Measurements from ENCODE around the gene UGT2A2.
"Not testable (repeated sequence)": the region's sequence is repeated elsewhere in the genome, so short reads cannot be mapped to it uniquely, and the experiment has no call there.

Gene UGT2A2

GRCh38 chr4:69639542-69639941, at the start of gene UGT2A2:
Gene UGT2A2 (minus strand): TSS chr4:69639642. CDS start chr4:69639640, 2 bp downstream.
- Histone ChIP-seq H3K9me3 (ENCODE audit: control insufficient read depth, insufficient read depth, low read length) (no peaks in the 10 kb centered on the region), H3K36me3 (ENCODE audit: control insufficient read depth, insufficient read depth, low read length) (no peaks in the 10 kb centered on the region), H3K27ac (ENCODE audit: low read depth, low read length) (no peak within 1 kb of the TSS), H3K9ac (ENCODE audit: low read depth, low read length) (no peak within 1 kb of the TSS), H3K27me3 (ENCODE audit: control insufficient read depth, insufficient read depth, low read length) (no peaks in the 10 kb centered on the region), H3K4me3 (ENCODE audit: low read depth, low read length) (no peak within 1 kb of the TSS), H3K4me1 (ENCODE audit: control insufficient read depth, insufficient read depth, low read length) (peaks cover 3% of the 10 kb centered on the region; the same call in 1 of the 2 replicates)

GRCh38 chr4:69684804-69685203, 45.4 kb upstream of the UGT2A2 start:
- Histone ChIP-seq H3K4me1 (ENCODE audit: control insufficient read depth, insufficient read depth, low read length) (no peaks in the 10 kb centered on the region), H3K27me3 (ENCODE audit: control insufficient read depth, insufficient read depth, low read length) (no peaks in the 10 kb centered on the region), H3K36me3 (ENCODE audit: control insufficient read depth, insufficient read depth, low read length) (no peaks in the 10 kb centered on the region), H3K27ac (ENCODE audit: low read depth, low read length) (no peak overlapping the region), H3K9ac (ENCODE audit: low read depth, low read length) (no peak overlapping the region), H3K4me3 (ENCODE audit: low read depth, low read length) (no peak overlapping the region), H3K9me3 (ENCODE audit: control insufficient read depth, insufficient read depth, low read length) (no peaks in the 10 kb centered on the region)

- no peaks in the 10 kb centered on the region for H3K27me3 ChIP-seq (ENCODE audit: control insufficient read depth, insufficient read depth, low read length)
- H3K9me3 ChIP-seq (ENCODE audit: control insufficient read depth, insufficient read depth, low read length) = no peaks in the 10 kb centered on the region; the same call in 1 of the 2 replicates
- no peak overlapping the region for H3K27ac ChIP-seq (ENCODE audit: low read depth, low read length)
- H3K4me1 ChIP-seq (ENCODE audit: control insufficient read depth, insufficient read depth, low read length) = no peaks in the 10 kb centered on the region
- H3K36me3 ChIP-seq (ENCODE audit: control insufficient read depth, insufficient read depth, low read length) = no peaks in the 10 kb centered on the region
- H3K4me3 ChIP-seq (ENCODE audit: low read depth, low read length) = no peak overlapping the region
- H3K9ac ChIP-seq (ENCODE audit: low read depth, low read length) = no peak overlapping the region
Observed at GRCh38 chr4:69668680-69669079, 29.2 kb upstream of the UGT2A2 start.

- H3K4me1 ChIP-seq (ENCODE audit: control insufficient read depth, insufficient read depth, low read length); H3K9ac ChIP-seq (ENCODE audit: low read depth, low read length); H3K36me3 ChIP-seq (ENCODE audit: control insufficient read depth, insufficient read depth, low read length); H3K27ac ChIP-seq (ENCODE audit: low read depth, low read length); H3K9me3 ChIP-seq (ENCODE audit: control insufficient read depth, insufficient read depth, low read length); H3K27me3 ChIP-seq (ENCODE audit: control insufficient read depth, insufficient read depth, low read length): not testable (repeated sequence)
- H3K4me3 ChIP-seq (ENCODE audit: low read depth, low read length) = peak overlapping the region; percentile 32; the same call in 1 of the 2 replicates
Observed at GRCh38 chr4:69664009-69664408, 24.6 kb upstream of the UGT2A2 start.

- not testable (repeated sequence) for H3K27me3 ChIP-seq (ENCODE audit: control insufficient read depth, insufficient read depth, low read length); H3K4me1 ChIP-seq (ENCODE audit: control insufficient read depth, insufficient read depth, low read length); H3K27ac ChIP-seq (ENCODE audit: low read depth, low read length); H3K9me3 ChIP-seq (ENCODE audit: control insufficient read depth, insufficient read depth, low read length); H3K4me3 ChIP-seq (ENCODE audit: low read depth, low read length); H3K9ac ChIP-seq (ENCODE audit: low read depth, low read length); H3K36me3 ChIP-seq (ENCODE audit: control insufficient read depth, insufficient read depth, low read length)
Observed at GRCh38 chr4:69661130-69661803, 21.8 kb upstream of the UGT2A2 start.

- Histone ChIP-seq H3K27ac (ENCODE audit: low read depth, low read length) (no peak overlapping the region), H3K4me3 (ENCODE audit: low read depth, low read length) (no peak overlapping the region), H3K27me3 (ENCODE audit: control insufficient read depth, insufficient read depth, low read length) (no peaks in the 10 kb centered on the region), H3K9ac (ENCODE audit: low read depth, low read length) (no peak overlapping the region), H3K9me3 (ENCODE audit: control insufficient read depth, insufficient read depth, low read length) (no peaks in the 10 kb centered on the region), H3K4me1 (ENCODE audit: control insufficient read depth, insufficient read depth, low read length) (peaks cover 3% of the 10 kb centered on the region; the same call in 1 of the 2 replicates), H3K36me3 (ENCODE audit: control insufficient read depth, insufficient read depth, low read length) (no peaks in the 10 kb centered on the region)
Observed at GRCh38 chr4:69658133-69658532, 18.7 kb upstream of the UGT2A2 start.

GRCh38 chr4:69656653-69657158, 17.3 kb upstream of the UGT2A2 start:
- Histone ChIP-seq H3K9ac (ENCODE audit: low read depth, low read length) (no peak overlapping the region), H3K9me3 (ENCODE audit: control insufficient read depth, insufficient read depth, low read length) (no peaks in the 10 kb centered on the region), H3K27ac (ENCODE audit: low read depth, low read length) (no peak overlapping the region)

GRCh38 chr4:69653147-69653546, 13.7 kb upstream of the UGT2A2 start, which contains the start of gene UGT2A1:
Gene UGT2A1 (minus strand): TSS chr4:69653247. CDS start chr4:69647644, 5,603 bp downstream.
- Histone ChIP-seq H3K9ac (ENCODE audit: low read depth, low read length) (no peak within 1 kb of the TSS), H3K9me3 (ENCODE audit: control insufficient read depth, insufficient read depth, low read length) (no peaks in the 10 kb centered on the region), H3K27me3 (ENCODE audit: control insufficient read depth, insufficient read depth, low read length) (no peaks in the 10 kb centered on the region), H3K4me3 (ENCODE audit: low read depth, low read length) (no peak within 1 kb of the TSS), H3K27ac (ENCODE audit: low read depth, low read length) (no peak within 1 kb of the TSS), H3K36me3 (ENCODE audit: control insufficient read depth, insufficient read depth, low read length) (no peaks in the 10 kb centered on the region), H3K4me1 (ENCODE audit: control insufficient read depth, insufficient read depth, low read length) (peaks cover 3% of the 10 kb centered on the region; the same call in 1 of the 2 replicates)

More at GRCh38 chr4:69656653-69657158, 17.3 kb upstream of the UGT2A2 start:
- H3K36me3 ChIP-seq (ENCODE audit: control insufficient read depth, insufficient read depth, low read length) = no peaks in the 10 kb centered on the region
- no peaks in the 10 kb centered on the region for H3K27me3 ChIP-seq (ENCODE audit: control insufficient read depth, insufficient read depth, low read length)
- no peak overlapping the region for H3K4me3 ChIP-seq (ENCODE audit: low read depth, low read length)
- H3K4me1 ChIP-seq (ENCODE audit: control insufficient read depth, insufficient read depth, low read length) = peaks cover 3% of the 10 kb centered on the region; the same call in 1 of the 2 replicates

- no peaks in the 10 kb centered on the region for H3K36me3 ChIP-seq (ENCODE audit: control insufficient read depth, insufficient read depth, low read length)
- H3K9me3 ChIP-seq (ENCODE audit: control insufficient read depth, insufficient read depth, low read length) = no peaks in the 10 kb centered on the region
- H3K9ac ChIP-seq (ENCODE audit: low read depth, low read length) = no peak overlapping the region
- no peaks in the 10 kb centered on the region for H3K27me3 ChIP-seq (ENCODE audit: control insufficient read depth, insufficient read depth, low read length)
- H3K27ac ChIP-seq (ENCODE audit: low read depth, low read length) = no peak overlapping the region
- H3K4me3 ChIP-seq (ENCODE audit: low read depth, low read length) = no peak overlapping the region
- no peaks in the 10 kb centered on the region for H3K4me1 ChIP-seq (ENCODE audit: control insufficient read depth, insufficient read depth, low read length)
Observed at GRCh38 chr4:69650872-69651271, 11.4 kb upstream of the UGT2A2 start.

- Histone ChIP-seq H3K4me1 (ENCODE audit: control insufficient read depth, insufficient read depth, low read length) (no peaks in the 10 kb centered on the region), H3K9ac (ENCODE audit: low read depth, low read length) (no peak overlapping the region), H3K27ac (ENCODE audit: low read depth, low read length) (no peak overlapping the region), H3K9me3 (ENCODE audit: control insufficient read depth, insufficient read depth, low read length) (no peaks in the 10 kb centered on the region), H3K36me3 (ENCODE audit: control insufficient read depth, insufficient read depth, low read length) (no peaks in the 10 kb centered on the region), H3K27me3 (ENCODE audit: control insufficient read depth, insufficient read depth, low read length) (no peaks in the 10 kb centered on the region), H3K4me3 (ENCODE audit: low read depth, low read length) (no peak overlapping the region)
Observed at GRCh38 chr4:69649629-69650028, 10.2 kb upstream of the UGT2A2 start.

- Histone ChIP-seq H3K36me3 (ENCODE audit: control insufficient read depth, insufficient read depth, low read length) (no peaks in the 10 kb centered on the region), H3K9ac (ENCODE audit: low read depth, low read length) (no peak overlapping the region), H3K27me3 (ENCODE audit: control insufficient read depth, insufficient read depth, low read length) (no peaks in the 10 kb centered on the region), H3K4me3 (ENCODE audit: low read depth, low read length) (no peak overlapping the region), H3K27ac (ENCODE audit: low read depth, low read length) (no peak overlapping the region), H3K9me3 (ENCODE audit: control insufficient read depth, insufficient read depth, low read length) (no peaks in the 10 kb centered on the region), H3K4me1 (ENCODE audit: control insufficient read depth, insufficient read depth, low read length) (no peaks in the 10 kb centered on the region)
Observed at GRCh38 chr4:69649207-69649606, 9.8 kb upstream of the UGT2A2 start.
